NCI-H1694 treated with DMSO at 0.1 percent for 48 hours (cell line): ENCODE measurements around the gene GDF11.

Source experiments
- DNase-seq: peaks from one replicate; lab custom pipeline; 2025; lab: John Stamatoyannopoulos, UW

Gene GDF11

GRCh38 chr12:55707219-55707671, 35.7 kb upstream of the GDF11 start:
- no peak for DNase-seq

GRCh38 chr12:55707841-55708694, 34.9 kb upstream of the GDF11 start, which contains the start of gene ITGA7:
TSS of gene ITGA7 (minus strand) at chr12:55707904. CDS start at chr12:55707682, 222 bp downstream.
- no peak for DNase-seq

- DNase-seq: no peak
Observed at GRCh38 chr12:55708695-55709233, 34.2 kb upstream of the GDF11 start.

- DNase-seq: no peak
Observed at GRCh38 chr12:55711786-55712553, 31.0 kb upstream of the GDF11 start.

GRCh38 chr12:55712700-55713415, 30.1 kb upstream of the GDF11 start:
- no peak for DNase-seq

GRCh38 chr12:55713721-55714120, 29.2 kb upstream of the GDF11 start:
- DNase-seq: no peak

- no peak for DNase-seq
Observed at GRCh38 chr12:55715169-55715764, 27.7 kb upstream of the GDF11 start.

- DNase-seq: peak; percentile 89
Observed at GRCh38 chr12:55715833-55716581, 26.9 kb upstream of the GDF11 start, which contains the start of gene BLOC1S1. TSS of gene BLOC1S1 (plus strand) at chr12:55716046. CDS start at chr12:55716052, 6 bp downstream.

GRCh38 chr12:55716582-55716957, 26.4 kb upstream of the GDF11 start:
- DNase-seq: no peak

GRCh38 chr12:55717011-55718007, 25.6 kb upstream of the GDF11 start:
- peak; percentile 96 for DNase-seq

- DNase-seq: no peak
Observed at GRCh38 chr12:55718015-55718414, 24.9 kb upstream of the GDF11 start.

- DNase-seq: no peak
Observed at GRCh38 chr12:55718624-55719275, 24.2 kb upstream of the GDF11 start.

GRCh38 chr12:55719371-55719770, 23.6 kb upstream of the GDF11 start:
- DNase-seq: no peak

- no peak for DNase-seq
Observed at GRCh38 chr12:55720071-55720564, 22.8 kb upstream of the GDF11 start, which contains the start of gene RDH5. TSS of gene RDH5 (plus strand) at chr12:55720393. CDS start at chr12:55721185, 792 bp downstream.

GRCh38 chr12:55720894-55721444, 22.0 kb upstream of the GDF11 start:
- peak; percentile 82 for DNase-seq

- no peak for DNase-seq
Observed at GRCh38 chr12:55721601-55722213, 21.2 kb upstream of the GDF11 start.

- DNase-seq: no peak
Observed at GRCh38 chr12:55722948-55723347, 20.0 kb upstream of the GDF11 start.
